ENCODE results near the gene ATG2B. TPM values are rescaled to one million over a fixed set of nuclear protein-coding genes. Genes with fewer than 3 reads are reported as not detected.

ATG2B gene
- total RNA-seq, 3 donors from 2014 or later (not counting 1 experiment from before 2014, with no cell fraction given) = 34.8 to 45.6 (median 35.8) TPM

DNA sequence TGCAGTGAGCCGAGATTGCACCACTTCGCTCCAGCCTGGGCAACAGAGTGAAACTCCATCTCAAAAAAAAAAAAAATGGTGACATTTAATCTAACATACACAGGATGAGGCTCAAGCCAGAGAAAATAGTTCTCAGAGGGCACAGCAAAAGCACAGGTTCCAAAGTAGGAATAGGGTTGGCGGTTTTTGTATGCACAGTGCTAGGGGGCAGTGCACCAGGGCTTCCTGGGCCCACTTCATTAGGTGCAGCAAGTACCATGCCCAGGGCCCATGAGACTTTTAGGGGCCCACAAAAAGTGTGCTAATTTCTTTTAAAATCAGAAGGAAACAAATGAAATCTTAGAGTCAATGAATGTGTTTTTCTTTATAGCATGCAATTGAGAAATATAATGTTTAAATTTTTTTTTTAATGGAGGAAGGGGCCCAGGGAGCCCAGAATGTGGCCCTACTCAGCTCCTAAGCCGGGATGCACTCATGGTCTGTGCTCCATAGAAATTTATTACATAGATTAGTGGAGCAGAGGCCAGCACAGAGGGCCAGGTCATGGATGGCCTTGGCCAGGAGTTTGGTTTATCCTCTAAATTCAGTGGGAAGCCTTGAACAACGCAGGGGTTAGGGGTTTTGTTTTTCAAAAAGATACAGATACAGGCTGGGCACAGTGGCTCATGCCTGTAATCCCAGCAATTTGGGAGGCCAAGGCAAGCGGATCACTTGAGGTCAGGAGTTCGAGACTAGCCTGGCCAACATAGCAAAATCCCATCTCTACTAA lies 31.1 kb upstream of the ATG2B start:
- H3K4me1 ChIP-seq (ENCODE audit: control insufficient read depth, insufficient read depth, low read length) = peaks cover 16% of the 10 kb centered on the region
- WGBS (ENCODE audit: insufficient coverage) = 92% methylated on average over 7 of the region's 7 CpGs
- no peak overlapping the region for H3K27ac ChIP-seq (ENCODE audit: low read length)
- Mint-ChIP-seq H3K4me3 (no peak overlapping the region), H3K27me3 (ENCODE audit: low read depth in 2 of 2) (peaks cover 9 to 16% of the 10 kb centered on the region in 2 donors), H3K27ac (no peak overlapping the region), H3K4me1 (peaks cover 7 to 9% of the 10 kb centered on the region in 2 donors), H3K36me3 (no peaks in the 10 kb centered on the region), H3K9me3 (no peaks in the 10 kb centered on the region)
- no peak for TF ChIP-seq CTCF (IDR thresholded peaks at IDR 0.05)
- no peak overlapping the region for H3K4me3 ChIP-seq (ENCODE audit: low read length)
- H3K27me3 ChIP-seq (ENCODE audit: control insufficient read depth, insufficient read depth, low read length) = peaks cover 2% of the 10 kb centered on the region
- no peaks in the 10 kb centered on the region for H3K9me3 ChIP-seq (ENCODE audit: control insufficient read depth, insufficient read depth, low read length)
- DNase-seq (no peak), ATAC-seq (no peak)
- H3K36me3 ChIP-seq (ENCODE audit: control insufficient read depth, insufficient read depth, low read length) = no peaks in the 10 kb centered on the region
- intact Hi-C loops (cut with micrococcal nuclease) = no loop called here

DNA sequence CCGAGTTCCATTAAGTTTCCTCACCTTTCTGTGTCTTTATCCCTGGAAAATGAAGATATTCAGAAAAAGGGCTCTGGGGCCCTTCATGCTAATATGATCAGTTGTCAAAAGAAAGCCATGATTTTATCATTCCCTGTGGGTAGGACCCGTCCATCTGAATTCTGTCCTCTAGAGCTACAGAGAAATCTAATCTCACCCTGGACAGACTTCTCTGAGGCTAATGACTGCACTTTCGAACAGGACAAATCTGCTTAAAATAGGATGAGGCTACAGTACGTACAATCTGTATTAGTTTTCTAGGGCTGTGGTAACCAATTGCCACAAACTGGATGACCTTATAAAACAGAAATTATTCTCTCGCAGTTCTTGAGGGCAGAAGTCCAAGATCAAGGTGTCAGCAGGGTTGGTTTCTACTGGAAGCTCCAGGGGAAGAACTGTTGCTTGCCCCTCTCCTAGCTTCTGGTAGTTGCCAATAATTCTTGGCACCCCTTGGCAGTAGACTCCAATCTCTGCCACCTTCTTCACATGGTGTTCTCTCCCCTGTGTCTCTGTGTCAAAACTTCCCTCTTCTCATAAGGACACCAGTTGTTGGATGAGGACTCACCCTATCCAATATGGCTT lies 30.0 kb upstream of the ATG2B start:
- peak overlapping the region in 1 of 2 donors; percentile 81 for H3K27ac Mint-ChIP-seq
- Histone ChIP-seq H3K27ac (ENCODE audit: low read length) (no peak overlapping the region), H3K27me3 (ENCODE audit: control insufficient read depth, insufficient read depth, low read length) (peaks cover 2% of the 10 kb centered on the region), H3K36me3 (ENCODE audit: control insufficient read depth, insufficient read depth, low read length) (no peaks in the 10 kb centered on the region), H3K4me1 (ENCODE audit: control insufficient read depth, insufficient read depth, low read length) (peaks cover 16% of the 10 kb centered on the region), H3K9me3 (ENCODE audit: control insufficient read depth, insufficient read depth, low read length) (no peaks in the 10 kb centered on the region), H3K4me3 (ENCODE audit: low read length) (no peak overlapping the region)
- H3K27me3 Mint-ChIP-seq (ENCODE audit: low read depth in 2 of 2) = peaks cover 3 to 9% of the 10 kb centered on the region in 2 donors
- ATAC-seq (no peak), DNase-seq (no peak)
- intact Hi-C loops (cut with micrococcal nuclease) = no loop called here
- no peaks in the 10 kb centered on the region for H3K36me3 Mint-ChIP-seq
- H3K9me3 Mint-ChIP-seq = no peaks in the 10 kb centered on the region
- TF ChIP-seq CTCF (IDR thresholded peaks at IDR 0.05) = no peak
- H3K4me1 Mint-ChIP-seq = peaks cover 7 to 9% of the 10 kb centered on the region in 2 donors
- H3K4me3 Mint-ChIP-seq = peak overlapping the region; percentile 93
- WGBS (ENCODE audit: insufficient coverage) = 98% methylated on average over 5 of the region's 5 CpGs

DNA sequence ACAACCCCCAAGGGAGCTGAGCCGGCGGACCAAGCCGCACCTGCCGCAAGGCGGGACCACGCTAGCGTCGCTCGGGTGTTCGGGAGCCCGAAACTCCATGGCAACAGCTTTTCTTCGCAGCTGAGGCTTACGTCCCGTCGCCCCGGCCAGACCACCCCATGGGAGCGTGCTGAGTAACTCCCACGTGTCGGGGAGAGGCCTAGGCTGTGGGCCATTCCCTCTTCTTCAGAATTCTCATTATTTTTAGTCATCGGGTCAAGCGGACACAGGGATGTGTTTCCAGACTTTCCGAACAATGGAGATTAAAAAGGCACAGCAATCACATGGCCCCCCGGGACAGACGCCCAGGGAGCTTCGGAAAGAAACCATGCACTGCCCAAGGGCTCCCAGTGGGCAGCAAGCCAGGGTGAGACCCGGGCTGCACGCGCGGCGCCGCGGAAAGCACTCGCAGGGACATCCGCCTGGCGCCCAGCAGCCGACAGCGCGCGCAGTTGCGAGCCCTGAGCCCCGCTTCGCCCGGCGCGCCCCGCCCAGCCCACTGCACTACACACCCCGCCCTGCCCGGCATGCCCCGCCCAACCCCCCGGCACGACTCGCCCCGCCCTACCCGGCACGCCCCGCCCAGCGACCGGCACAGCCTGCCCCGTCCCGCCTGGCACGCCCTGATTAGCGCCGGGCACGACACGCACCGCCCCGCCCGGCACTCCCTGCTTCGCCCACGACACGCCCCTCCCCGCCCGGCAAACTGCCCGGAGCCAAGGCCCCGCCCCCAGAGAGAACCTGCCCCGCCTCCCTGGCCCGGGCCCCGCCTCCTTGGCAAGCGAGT lies 28.4 kb upstream of the ATG2B start:
- peak overlapping the region; percentile 43 for H3K27ac ChIP-seq (ENCODE audit: low read length)
- Mint-ChIP-seq H3K27ac (peak overlapping the region; percentile 64 to 81), H3K4me1 (peaks cover 7 to 9% of the 10 kb centered on the region in 2 donors), H3K36me3 (no peaks in the 10 kb centered on the region), H3K27me3 (ENCODE audit: low read depth in 2 of 2) (peaks cover 3 to 9% of the 10 kb centered on the region in 2 donors), H3K4me3 (peak overlapping the region; percentile 93), H3K9me3 (no peaks in the 10 kb centered on the region)
- no peak for TF ChIP-seq CTCF (IDR thresholded peaks at IDR 0.05)
- peaks cover 2% of the 10 kb centered on the region for H3K27me3 ChIP-seq (ENCODE audit: control insufficient read depth, insufficient read depth, low read length)
- peaks cover 16% of the 10 kb centered on the region for H3K4me1 ChIP-seq (ENCODE audit: control insufficient read depth, insufficient read depth, low read length)
- H3K4me3 ChIP-seq (ENCODE audit: low read length) = peak overlapping the region; percentile 89
- intact Hi-C loops (cut with micrococcal nuclease) = loop anchor here (1.0 kb wide), 1 partner anchor 28 kb away; the partner anchor contains the start of genes ATG2B and GSKIP
- no peaks in the 10 kb centered on the region for H3K9me3 ChIP-seq (ENCODE audit: control insufficient read depth, insufficient read depth, low read length)
- ATAC-seq = peak; percentile 93 to 99 (median 93)
- peak; percentile 98 to 100 for DNase-seq
- peaks cover 2% of the 10 kb centered on the region for H3K36me3 ChIP-seq (ENCODE audit: control insufficient read depth, insufficient read depth, low read length)
- WGBS (ENCODE audit: insufficient coverage) = under 1% methylated on average over 79 of the region's 79 CpGs

All from natural killer cell (primary cell).